Measurements from ENCODE around the gene HOXA2. TPM values are rescaled to one million over a fixed set of nuclear protein-coding genes. Genes with fewer than 3 reads are reported as not detected.

HOXA2 gene
- total RNA-seq, 1 donor = 3.6 TPM

DNA sequence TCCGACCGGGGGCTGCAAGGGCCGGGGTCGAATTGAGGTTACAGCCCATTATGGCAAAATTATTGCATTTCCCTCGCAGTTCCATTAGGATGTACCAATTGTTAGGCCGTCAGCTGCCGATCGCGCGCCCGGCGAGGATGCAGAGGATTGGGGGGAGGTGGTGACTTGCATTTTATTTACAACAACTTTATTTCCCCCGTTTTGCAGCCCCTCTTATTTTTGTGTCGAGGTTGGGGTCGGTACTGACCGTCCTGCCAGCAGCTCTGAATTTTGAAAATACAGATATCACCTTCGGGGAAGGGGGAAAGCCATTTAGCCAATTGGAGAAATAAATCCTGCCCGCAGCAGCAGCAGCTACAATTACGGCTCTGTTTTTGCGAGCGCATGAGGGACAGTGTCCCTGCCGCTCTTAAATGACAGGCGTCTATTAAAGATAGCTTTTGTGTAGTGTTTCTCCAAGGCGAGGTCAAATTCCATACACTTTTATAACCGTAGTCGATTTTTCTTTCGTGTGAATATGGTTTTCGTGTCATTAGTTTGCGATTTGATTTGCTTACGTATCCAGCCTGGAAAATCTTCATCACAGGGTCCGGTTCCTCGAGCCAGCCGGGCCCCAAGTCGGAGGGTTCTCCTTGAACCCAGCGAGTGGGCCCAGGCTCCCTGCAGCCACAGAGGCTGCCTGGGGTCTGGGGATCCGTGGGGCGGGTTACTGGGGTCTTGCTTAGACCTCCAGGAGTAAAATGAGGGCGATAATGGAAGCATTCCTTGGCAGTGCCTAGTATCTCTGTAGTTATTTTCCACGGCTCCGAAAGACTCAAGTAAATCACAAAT is 41.7 kb upstream of the HOXA2 start:
- no peak for DNase-seq (ENCODE audit: low read depth)
- no peak overlapping the region for H3K4me3 ChIP-seq (ENCODE audit: low read depth, low read length)

GRCh38 chr7:27143023-27143949 is 40.8 kb upstream of the HOXA2 start, which contains the start of gene HOXA5:
Gene HOXA5, minus strand, starts transcription at chr7:27143681. Its CDS starts 74 bp downstream, at chr7:27143607.
- DNase-seq (ENCODE audit: low read depth) = peak; percentile 84
- H3K4me3 ChIP-seq (ENCODE audit: low read depth, low read length) = peak within 1 kb of the TSS; percentile 62
- TF ChIP-seq, protein P1, sequence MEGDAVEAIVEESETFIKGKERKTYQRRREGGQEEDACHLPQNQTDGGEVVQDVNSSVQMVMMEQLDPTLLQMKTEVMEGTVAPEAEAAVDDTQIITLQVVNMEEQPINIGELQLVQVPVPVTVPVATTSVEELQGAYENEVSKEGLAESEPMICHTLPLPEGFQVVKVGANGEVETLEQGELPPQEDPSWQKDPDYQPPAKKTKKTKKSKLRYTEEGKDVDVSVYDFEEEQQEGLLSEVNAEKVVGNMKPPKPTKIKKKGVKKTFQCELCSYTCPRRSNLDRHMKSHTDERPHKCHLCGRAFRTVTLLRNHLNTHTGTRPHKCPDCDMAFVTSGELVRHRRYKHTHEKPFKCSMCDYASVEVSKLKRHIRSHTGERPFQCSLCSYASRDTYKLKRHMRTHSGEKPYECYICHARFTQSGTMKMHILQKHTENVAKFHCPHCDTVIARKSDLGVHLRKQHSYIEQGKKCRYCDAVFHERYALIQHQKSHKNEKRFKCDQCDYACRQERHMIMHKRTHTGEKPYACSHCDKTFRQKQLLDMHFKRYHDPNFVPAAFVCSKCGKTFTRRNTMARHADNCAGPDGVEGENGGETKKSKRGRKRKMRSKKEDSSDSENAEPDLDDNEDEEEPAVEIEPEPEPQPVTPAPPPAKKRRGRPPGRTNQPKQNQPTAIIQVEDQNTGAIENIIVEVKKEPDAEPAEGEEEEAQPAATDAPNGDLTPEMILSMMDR (IDR thresholded peaks at IDR 0.05; ENCODE audit: insufficient read depth, low read length) = peak; percentile 48

More for the DNA sequence above, 41.7 kb upstream of the HOXA2 start:
- TF ChIP-seq, protein P1 (IDR thresholded peaks at IDR 0.05; ENCODE audit: insufficient read depth, low read length) = no peak

DNA sequence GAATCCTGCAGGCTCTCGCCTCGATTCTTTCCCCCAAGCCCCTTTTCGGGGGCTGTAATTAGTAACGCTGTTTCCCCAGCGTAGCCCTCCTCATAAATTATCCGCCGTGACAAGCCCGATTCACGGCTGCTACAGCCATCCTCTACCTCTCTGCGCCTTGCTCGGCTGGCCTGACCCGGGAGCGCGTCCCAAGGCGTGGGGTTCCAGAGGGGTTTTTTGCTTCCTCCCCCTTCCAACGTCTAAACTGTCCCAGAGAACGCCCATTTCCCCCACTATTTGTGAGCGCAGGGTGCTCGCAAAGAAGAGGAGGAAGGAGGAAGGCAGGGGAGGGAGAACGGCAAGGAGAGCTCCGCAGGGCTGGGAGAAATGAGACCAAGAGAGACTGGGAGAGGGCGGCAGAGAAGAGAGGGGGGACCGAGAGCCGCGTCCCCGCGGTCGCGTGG is 40.1 kb upstream of the HOXA2 start:
- TF ChIP-seq, protein P1 (IDR thresholded peaks at IDR 0.05; ENCODE audit: insufficient read depth, low read length) = no peak
- peak overlapping the region; percentile 62 for H3K4me3 ChIP-seq (ENCODE audit: low read depth, low read length)
- DNase-seq (ENCODE audit: low read depth) = no peak

- H3K4me3 ChIP-seq (ENCODE audit: low read depth, low read length) = peak overlapping the region; percentile 62
- TF ChIP-seq, protein P1 (IDR thresholded peaks at IDR 0.05; ENCODE audit: insufficient read depth, low read length) = no peak
- no peak for DNase-seq (ENCODE audit: low read depth)
These were observed 39.6 kb upstream of the HOXA2 start for GRCh38 chr7:27141923-27142579.

DNA sequence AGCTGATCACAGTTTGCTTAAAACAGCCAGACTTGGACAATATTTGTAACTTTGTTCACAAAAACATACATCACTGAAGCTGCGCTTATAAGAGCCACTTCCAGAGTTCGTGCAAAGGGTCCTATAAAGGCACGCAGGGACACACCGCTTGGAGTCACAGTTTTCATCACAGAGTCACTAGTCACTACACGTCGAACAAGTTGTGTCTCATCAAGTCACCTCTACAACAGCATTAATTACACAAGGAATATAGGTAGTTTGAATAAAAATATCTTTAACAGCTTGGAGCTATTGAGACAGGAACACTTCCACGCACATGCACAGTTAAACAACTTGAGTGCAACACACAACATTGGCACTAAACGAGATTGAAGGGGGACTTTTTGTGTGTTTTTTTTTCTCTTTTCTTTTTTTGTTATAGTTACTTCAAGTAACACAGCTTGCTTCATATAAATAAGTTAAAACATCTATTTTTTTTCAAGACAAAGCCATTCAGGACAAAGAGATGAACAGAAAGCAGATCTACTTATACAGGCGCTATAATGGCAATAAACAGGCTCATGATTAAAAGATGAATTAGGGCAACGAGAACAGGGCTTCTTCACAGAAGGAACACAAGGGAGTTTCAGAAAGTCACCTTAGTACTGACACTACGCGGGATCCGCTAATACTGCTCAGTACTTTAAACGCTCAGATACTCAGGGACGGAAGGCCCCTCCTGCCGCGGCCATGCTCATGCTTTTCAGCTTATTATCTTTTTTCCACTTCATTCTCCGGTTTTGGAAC is 38.8 kb upstream of the HOXA2 start:
- TF ChIP-seq, protein P1 (IDR thresholded peaks at IDR 0.05; ENCODE audit: insufficient read depth, low read length) = no peak
- no peak for DNase-seq (ENCODE audit: low read depth)
- H3K4me3 ChIP-seq (ENCODE audit: low read depth, low read length) = no peak overlapping the region
